Measurements from ENCODE around the gene ADRM1. TPM values are rescaled to one million over a fixed set of nuclear protein-coding genes. Genes with fewer than 3 reads are reported as not detected.
A peak's percentile ranks its signal among the peaks of the same experiment; 100 is the strongest.

Gene ADRM1
- total and polyA plus RNA-seq, 10 donors: 60.5 to 112 (median 79.2) TPM

- H3K36me3 ChIP-seq: peaks cover 0 to 68% (median 13%) of the 10 kb centered on the region in 6 donors
- peaks cover 0 to 9% (median 6%) of the 10 kb centered on the region in 8 donors for H3K9me3 ChIP-seq
- WGBS, 5 donors: 87 to 93% (median 89%) methylated on average over 9 to 23 of the region's 23 CpGs
- no peaks in the 10 kb centered on the region for H3K27me3 ChIP-seq (replicated peaks in 1 of 7)
- no peak for TF ChIP-seq CTCF (IDR thresholded peaks at IDR 0.05 in 8 of 11, conservative IDR thresholded peaks at IDR 0.05 in 3 of 11)
- TF ChIP-seq POLR2AphosphoS5 (IDR thresholded peaks at IDR 0.05): no peak
- no peak for TF ChIP-seq POLR2A (IDR thresholded peaks at IDR 0.05)
- no peak overlapping the region for H3K27ac ChIP-seq
- peaks cover 5 to 27% (median 11%) of the 10 kb centered on the region in 6 donors for H3K4me1 ChIP-seq
- intact Hi-C loops (cut with DNase I; ENCODE audit: low total_unique reads): no loop called here
- H3K4me3 ChIP-seq: no peak overlapping the region
- DNase-seq: no peak
Measured at GRCh38 chr20:62350629-62351422, 48.0 kb downstream of the ADRM1 start.

- intact Hi-C loops (cut with DNase I; ENCODE audit: low total_unique reads): no loop called here
- Histone ChIP-seq H3K27me3 (replicated peaks in 1 of 7) (peaks cover 0 to 4% (median 0%) of the 10 kb centered on the region in 7 donors), H3K36me3 (peaks cover 0 to 59% (median 10%) of the 10 kb centered on the region in 6 donors), H3K4me1 (peaks cover 7 to 37% (median 18%) of the 10 kb centered on the region in 6 donors), H3K27ac (no peak overlapping the region), H3K9me3 (peaks cover 0 to 9% (median 6%) of the 10 kb centered on the region in 8 donors), H3K4me3 (no peak overlapping the region)
- 87 to 94% (median 91%) methylated on average over 41 to 60 of the region's 60 CpGs for WGBS, 5 donors
- no peak for DNase-seq
- TF ChIP-seq POLR2A (IDR thresholded peaks at IDR 0.05): no peak
- peak in 1 of 3 donors; percentile 37 for TF ChIP-seq POLR2AphosphoS5 (IDR thresholded peaks at IDR 0.05)
Measured at GRCh38 chr20:62351469-62352401, 48.9 kb downstream of the ADRM1 start.

- no peak overlapping the region for H3K4me3 ChIP-seq
- peaks cover 0 to 6% (median 0%) of the 10 kb centered on the region in 7 donors for H3K27me3 ChIP-seq (replicated peaks in 1 of 7)
- intact Hi-C loops (cut with DNase I; ENCODE audit: low total_unique reads): no loop called here
- DNase-seq: no peak
- H3K4me1 ChIP-seq: peaks cover 14 to 46% (median 27%) of the 10 kb centered on the region in 6 donors
- H3K36me3 ChIP-seq: peaks cover 0 to 50% (median 10%) of the 10 kb centered on the region in 6 donors
- no peak for TF ChIP-seq POLR2A (IDR thresholded peaks at IDR 0.05)
- TF ChIP-seq CTCF (IDR thresholded peaks at IDR 0.05 in 8 of 11, conservative IDR thresholded peaks at IDR 0.05 in 3 of 11): no peak
- TF ChIP-seq POLR2AphosphoS5 (IDR thresholded peaks at IDR 0.05): peak in 1 of 3 donors; percentile 14
- H3K9me3 ChIP-seq: peaks cover 0 to 9% (median 6%) of the 10 kb centered on the region in 8 donors
- 81 to 92% (median 84%) methylated on average over 34 to 43 of the region's 43 CpGs for WGBS, 5 donors
- H3K27ac ChIP-seq: peak overlapping the region in 1 of 8 donors; percentile 30
Measured at GRCh38 chr20:62352402-62353288, 49.8 kb downstream of the ADRM1 start.

Measured in spleen (tissue), 11 donors.